ENCODE measurements around the gene CDC25C. TPM values are rescaled to one million over a fixed set of nuclear protein-coding genes. Genes with fewer than 3 reads are reported as not detected.

The CDC25C gene
- 24.8 and 25.4 TPM in 2 replicates for total RNA-seq (2014; rRNA removed; shearing (Covaris generic))

DNA sequence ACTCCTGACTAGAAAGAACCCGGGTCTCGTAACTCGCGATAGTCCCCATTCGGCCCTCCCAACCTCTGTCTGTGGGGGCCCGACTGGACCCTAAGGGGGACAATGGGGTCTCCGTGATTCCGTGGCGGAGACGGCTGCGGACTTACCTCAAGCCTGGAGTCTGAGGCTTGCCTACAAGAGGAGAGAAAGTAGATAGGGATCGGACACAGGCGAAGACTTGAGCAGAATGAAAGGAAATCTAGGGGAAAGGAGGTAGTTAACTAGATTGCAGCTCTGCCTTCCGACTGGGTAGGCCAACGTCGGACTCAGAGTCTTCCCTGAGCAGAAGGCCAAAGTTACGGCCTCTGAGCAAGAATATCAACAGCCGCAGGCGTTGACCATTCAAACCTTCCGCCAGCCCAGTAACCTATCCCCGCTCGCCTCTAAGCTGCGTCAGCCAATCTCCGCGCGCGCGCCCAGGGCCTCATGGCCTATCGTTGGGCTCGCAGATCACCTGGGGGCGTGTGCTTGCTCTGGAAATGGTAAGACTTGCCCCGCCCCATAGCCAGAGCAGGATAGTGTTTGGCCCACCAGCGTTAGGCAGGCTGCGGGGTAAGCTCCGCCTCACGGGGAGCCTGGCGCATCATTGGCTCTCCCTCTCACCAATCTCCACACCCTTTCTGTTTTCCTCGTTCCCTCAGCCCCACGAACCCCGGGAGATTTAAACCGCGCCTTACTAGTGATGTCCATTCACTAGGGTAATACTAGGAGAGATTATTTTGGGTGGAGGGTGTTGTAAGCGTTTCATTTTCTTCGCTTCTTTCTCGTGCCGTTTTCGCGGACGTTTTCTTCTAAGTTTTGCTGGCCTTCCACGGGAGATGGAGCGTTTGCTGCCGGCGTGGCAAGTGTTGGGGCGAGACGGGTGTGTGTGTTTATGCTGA is at the start of gene CDC25C:
Gene CDC25C (minus strand): TSS at position 356 of the 920 bp plus-strand sequence. CDS start 624 bp downstream, outside the sequence.
- peak; percentile 99 for DNase-seq (ENCODE audit: low spot score)

DNA sequence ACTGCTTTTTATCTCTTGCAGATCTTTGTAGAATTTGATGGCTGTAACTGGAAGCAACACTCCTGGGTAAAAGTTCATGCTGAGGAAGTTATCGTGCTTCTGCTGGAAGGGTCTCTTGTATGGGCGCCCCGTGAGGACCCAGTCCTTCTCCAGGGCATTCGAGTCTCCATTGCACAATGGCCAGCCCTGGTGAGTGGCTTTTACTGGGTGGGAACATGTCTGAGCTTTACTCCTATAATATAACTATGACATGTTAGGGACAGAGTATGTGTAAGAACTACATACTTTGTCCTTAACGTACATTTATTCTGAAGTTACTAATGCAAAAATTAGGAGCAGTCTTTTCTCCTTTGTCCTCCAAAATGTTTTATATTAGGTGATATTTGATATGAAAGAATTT is 41.0 kb upstream of the CDC25C start:
- no peak for DNase-seq (ENCODE audit: low spot score)

DNA sequence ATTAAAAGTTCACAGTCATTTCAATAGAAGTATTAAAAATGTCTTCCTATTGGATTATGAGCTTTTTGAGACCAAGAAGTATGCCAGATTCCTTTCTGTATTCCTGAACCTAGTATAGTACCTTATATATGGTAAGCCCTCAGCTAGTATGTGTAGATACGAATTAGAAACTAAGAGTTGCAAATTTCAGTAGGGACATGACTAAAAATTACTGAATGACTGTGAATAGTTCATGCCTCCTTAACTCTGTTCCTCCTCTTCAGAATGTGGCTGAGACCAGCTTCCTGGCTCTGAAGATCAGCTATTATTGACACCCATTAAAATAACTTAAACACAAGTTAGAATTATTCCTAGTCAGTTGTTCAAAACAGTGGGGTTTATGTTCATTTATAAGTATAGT is 40.6 kb upstream of the CDC25C start:
- no peak for DNase-seq (ENCODE audit: low spot score)

DNA sequence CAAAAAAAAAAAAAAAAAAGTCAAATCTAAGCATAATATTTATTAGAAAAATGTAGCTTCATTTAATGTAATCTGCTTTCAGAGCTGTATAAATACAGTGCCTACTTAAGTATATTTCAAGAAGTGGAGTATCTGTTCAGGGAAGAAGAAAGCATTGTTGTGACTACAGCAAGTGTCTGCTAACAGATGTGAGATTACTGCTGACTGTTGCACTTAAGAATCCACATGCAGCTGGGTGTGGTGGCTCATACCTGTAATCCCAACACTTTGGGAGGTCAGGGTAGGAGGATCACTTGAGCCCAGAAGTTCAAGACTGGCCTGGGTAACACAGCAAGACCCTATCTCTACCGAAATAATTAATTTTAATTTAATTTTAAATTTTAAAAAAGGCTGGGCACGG is 39.9 kb upstream of the CDC25C start:
- DNase-seq (ENCODE audit: low spot score) = no peak

DNA sequence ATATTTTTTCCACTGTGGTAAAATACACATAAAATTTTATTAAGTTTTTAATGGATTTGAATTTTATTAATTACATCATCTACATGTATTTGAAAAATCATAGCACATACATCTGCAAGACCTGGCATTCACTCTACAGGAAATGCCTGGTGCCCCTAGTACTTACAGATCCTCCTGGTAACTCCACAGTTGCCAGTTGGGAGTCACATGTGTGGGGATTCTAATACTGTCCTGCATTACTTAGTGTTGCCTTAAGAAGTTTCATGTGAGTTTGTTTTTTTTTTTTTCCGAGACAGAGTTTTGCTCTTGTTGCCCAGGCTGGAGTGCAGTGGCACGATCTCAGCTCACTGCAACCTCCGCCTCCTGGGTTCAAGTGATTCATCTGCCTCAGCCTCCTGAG is 38.9 kb upstream of the CDC25C start:
- DNase-seq (ENCODE audit: low spot score) = no peak

DNA sequence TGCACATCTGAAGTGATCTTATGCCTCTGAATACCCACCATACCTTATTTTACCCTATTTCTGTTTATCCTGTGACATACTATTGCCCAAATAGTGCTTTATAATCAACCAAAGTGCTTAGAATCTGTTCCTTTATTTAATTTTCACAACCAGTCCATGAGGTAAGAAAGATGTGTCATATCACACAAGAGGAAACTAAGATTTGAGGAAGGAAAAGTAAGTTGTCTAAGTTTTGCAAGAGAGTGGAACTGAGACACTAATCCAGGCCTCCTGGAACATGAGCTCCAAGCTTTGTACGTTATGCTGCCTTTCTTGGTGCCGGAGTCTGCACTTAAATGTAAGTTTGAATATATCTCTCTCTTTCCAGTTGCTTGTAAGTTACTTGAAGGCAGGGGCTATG is 38.1 kb upstream of the CDC25C start:
- DNase-seq (ENCODE audit: low spot score) = no peak

DNA sequence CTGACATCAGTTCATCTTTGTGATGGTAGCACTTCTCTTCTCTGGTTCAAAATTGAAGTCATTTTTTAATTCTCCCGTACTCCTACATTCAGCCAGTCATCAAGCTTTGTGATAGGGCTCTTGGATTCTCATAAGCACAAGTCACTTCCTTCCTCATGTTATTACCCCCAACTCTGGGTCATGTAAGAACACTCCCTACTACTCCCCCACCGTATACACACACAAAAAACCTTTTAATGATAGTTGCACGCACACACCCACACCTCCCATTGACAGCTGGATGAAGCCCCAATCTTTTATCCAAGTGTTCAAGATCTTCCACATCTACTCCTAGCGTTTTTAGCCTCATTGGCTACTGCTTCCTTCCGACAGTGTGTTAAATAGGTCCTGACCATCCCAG is 37.7 kb upstream of the CDC25C start:
- DNase-seq (ENCODE audit: low spot score) = no peak

DNA sequence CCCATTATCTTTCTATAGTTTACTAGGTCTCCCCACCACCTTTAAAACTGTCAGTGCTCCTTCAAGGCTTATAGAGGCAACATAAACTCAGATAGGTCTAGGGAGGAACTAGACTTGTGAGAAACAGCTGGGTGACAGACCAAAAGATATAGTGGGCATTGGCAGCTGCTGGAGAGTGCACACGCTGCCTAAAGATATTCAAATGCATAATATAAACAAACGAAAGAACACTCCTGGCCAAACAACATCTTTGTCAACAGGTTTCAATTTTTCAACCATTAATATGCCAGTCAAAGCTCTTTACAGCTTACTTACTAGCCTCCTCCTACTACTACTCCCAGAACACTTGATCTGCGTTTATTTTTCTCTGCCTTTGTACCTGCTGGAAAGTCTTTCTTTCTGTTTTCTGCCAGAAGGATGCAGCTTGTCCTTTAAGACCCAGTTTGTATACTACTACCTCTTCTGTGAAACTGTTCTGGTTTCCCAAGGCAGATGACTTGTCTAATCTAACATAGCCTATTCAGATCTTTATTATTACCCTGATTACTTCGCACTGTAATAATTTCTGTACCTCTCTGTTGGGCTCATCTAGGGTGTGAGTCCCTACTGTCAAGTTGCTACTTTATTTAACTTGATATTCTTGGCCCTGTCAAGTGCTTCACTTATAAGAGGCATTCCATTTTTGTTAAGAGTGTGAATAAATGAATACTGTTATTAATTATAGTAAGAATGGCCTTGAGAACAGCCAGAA is 35.2 kb upstream of the CDC25C start:
- DNase-seq (ENCODE audit: low spot score) = no peak

DNA sequence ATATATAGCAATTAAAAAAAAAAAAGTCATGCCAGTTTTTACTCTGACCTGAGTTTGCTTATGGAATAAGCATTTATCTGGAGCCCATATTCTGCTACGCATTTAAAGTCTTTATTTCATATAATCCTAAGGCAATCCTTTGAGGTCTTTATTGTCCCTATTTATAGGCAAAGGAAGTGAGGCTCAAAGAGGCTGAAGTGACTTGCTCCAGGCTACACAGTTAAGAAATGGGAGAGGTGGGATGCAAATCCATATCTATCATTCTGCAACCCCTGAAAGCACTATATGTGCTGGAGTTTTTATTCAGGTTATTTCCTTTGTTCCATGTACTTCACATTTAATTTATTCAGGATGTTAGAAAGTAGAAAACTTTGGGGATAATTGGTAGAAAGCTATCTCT is 33.0 kb upstream of the CDC25C start:
- no peak for DNase-seq (ENCODE audit: low spot score)

DNA sequence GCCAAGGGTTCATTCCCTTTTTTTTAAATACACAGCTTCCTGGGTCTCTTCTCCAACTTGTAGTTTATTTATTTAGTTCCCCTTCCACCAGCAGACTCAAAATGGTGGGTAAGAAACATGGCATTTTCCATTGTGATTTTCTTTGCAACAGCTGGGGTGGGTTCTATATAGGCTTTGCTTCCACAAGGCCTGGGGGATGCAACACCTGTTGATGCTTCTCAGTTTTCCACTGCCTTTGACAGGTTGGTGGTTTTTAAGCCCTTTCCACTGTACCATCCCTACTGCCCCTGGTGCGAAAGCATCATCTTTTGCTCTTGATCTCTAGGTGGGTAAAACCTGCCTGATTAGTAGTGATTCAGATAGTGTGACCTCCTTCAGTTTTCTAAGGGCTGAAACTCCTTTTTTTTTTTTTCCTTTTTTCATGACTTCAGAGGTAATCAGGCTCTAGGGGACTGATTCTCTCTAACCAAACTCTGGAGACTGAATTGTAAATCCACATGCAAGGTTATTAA is 29.4 kb upstream of the CDC25C start:
- DNase-seq (ENCODE audit: low spot score) = no peak

DNA sequence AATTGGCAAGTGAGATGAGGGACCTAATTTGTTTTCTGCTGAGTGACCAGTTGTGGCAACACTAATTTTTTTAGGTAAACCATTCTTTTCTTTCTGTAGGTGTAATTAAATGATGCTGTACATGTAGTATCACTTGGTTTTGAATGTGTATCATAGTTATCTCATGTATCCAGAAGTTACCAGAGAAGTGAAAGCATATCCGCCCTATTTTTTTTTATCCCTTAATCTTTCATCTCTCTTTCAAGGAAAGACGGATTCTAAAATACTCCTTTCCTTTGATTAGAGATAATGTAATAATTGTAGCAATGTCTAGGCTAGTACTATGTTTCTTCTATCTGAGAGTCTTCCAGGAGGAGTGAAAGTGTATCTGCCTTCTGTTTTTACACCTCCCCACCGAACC is 28.0 kb upstream of the CDC25C start:
- DNase-seq (ENCODE audit: low spot score) = no peak

DNA sequence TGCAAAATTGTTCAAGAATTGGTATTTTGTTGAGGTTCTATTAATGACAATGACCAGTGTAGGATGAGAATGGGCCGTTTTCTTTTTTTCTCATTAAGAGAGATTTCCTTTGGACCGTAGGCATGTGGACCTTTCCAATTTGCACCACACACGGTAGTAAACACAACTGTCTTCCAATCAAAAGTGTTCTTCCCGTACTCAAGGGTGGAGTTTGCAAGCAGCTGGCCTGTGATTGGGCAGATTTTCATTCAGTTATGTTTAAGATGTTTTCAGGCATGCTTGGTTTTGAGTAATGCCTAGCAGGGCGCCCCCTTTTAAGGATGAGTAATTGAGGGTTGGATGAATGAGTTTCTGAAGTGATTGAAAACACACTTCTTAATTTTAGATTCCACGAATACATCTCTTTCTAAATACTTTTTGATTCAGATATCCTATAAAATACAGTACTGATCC is 23.3 kb upstream of the CDC25C start:
- peak; percentile 88 for DNase-seq (ENCODE audit: low spot score)

DNA sequence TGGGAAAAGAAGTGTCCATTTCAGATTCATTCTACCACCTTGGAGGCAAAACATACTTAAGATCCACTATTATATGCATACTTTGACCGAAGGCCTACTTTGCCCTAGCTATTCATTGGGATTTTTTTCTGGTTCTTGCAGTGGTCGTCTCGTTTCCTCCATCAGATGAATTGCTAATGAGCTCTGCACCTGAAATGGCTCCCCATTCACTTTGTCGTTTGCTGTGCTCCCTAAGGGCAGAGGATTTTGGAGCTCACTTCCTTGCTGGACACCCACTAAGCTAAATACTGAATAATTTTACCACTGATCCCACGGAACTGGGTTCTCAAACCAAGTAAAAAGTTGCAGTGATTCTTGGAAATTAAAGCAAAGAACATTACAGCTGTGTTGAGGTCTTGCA is 22.8 kb upstream of the CDC25C start:
- no peak for DNase-seq (ENCODE audit: low spot score)

DNA sequence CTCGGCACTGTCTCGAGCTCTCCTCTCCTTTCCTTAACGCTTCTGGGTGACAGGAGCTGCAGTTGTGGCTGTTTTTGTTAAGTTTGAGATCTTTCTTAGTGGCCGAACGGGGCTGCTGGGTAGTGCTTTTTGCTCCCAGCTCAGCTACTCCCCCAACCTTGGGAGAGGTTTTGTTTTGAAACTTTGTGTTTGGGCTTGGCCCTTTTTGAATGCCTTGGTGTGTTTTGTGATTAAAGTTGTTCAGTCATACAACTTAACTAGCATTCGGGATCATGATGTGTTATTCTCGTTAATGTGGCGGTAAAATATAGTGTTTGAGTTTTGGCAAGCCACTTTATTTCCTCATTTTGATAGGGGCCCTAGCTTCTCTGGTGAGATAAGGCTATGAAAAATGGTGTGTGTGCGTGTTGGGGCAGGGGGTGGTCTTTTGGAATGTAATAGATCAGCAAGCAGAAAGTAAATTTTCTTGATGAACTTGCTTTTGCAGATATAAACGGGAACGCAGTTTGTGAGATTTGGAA is 22.0 kb upstream of the CDC25C start:
- DNase-seq (ENCODE audit: low spot score) = no peak

DNA sequence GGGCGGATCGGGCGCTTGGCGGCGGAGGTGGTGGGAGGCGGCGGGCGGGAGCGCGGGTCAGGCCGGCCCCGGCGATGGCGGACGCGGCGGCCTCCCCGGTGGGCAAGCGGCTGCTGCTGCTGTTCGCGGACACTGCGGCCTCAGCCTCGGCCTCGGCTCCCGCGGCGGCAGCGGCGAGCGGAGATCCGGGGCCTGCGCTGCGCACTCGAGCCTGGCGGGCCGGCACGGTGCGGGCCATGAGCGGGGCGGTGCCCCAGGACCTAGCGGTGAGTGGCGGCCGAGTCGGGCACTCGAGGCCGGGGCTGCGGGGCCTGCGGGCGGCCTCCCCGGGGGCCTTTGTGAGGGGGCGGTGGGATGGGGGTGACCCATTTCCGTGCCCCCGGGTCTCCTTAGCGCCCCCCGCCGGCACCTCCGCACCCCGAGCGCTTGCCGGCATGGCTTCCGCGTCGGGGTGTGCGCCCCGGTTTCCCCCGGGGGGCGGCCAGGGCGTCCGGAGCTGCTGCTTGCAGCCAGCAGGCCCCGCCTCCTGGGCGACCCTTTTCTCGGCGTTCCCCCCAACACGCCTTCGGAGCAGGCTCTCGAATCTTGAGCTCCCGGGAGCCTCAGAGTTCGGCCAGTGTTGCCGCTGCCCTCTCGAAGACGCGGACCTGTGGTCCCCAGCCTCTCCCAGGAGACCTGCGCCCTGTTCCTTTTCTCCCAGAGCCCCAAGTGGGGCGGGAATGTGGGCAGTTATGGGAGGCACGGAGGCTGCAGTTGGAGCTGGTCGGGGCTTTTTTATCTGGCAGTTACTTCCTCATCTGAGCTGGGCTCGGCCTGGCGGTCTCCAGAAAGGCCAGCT is 21.3 kb upstream of the CDC25C start:
- DNase-seq (ENCODE audit: low spot score) = no peak

DNA sequence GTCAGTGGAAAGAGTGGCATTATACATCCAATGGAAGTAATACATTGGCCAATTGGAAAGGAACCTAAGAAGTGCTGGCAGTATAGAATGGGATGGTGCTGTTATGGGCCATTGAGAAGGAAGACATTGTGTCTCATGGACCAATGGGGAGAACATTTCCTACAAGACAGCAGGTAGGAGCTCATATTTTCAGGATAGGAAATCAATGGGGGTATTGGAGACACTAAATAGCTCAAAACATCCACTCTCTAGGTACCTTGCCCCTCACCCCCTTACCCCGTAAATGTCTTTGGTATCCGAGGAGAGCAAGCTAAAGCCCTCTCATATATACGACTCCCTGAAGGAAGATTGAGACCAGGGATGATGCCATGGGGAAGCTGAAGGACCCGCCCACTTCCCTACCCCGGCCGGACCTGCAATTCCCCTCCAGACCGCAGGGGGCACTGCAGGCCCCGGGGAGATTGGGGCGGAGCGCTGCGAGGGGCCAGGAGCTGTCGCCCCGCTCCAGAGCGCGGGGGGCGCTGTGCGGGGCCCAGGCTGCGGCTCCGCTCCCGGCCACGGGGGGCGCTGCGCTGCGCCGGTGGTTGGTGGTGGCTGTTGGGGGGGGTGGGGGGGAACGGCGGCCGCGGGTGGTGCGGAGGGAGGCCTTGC is 20.6 kb upstream of the CDC25C start, which contains the start of gene KDM3B:
Gene KDM3B (plus strand): TSS at position 615 of the 651 bp plus-strand sequence. CDS start 111 bp downstream, outside the sequence.
- peak; percentile 78 for DNase-seq (ENCODE audit: low spot score)

DNA sequence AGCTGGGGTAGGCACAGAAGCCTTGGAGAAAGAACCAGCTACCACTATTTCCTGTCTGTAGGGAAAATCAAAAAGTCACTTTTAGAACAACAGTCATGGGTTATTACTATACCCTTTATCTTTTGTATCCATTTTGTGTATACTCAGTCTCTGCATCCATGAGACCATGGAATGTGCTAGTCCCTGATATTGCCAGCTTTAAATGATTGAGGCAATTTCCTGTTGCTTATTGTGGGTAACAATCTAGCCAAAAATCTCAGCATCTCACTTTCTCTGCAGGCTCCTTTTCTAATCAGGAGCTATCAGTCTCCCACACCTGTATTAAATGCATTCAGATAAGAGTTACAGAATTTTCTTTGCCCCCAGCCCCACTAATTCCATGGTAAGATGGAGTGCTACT is 19.9 kb upstream of the CDC25C start:
- DNase-seq (ENCODE audit: low spot score) = no peak

DNA sequence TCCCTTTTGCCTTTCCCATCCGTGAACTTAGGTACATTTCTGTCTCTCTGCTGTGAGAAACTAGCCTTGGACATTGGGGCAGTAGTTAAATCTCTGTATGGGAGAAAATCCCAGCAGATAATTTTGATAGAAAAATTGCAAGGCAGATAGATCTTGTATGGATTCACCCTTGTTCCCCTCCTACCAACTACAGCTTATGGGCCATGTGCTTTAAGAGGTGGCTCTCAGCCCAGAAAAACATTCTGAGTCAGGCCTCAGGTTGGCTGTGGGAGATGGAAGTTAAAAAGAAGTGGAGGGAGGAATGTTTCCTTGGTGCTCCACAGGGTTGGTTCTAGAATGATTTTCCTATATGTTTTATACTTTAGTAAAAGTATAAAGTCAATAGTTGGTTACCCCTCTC is 19.5 kb upstream of the CDC25C start:
- DNase-seq (ENCODE audit: low spot score) = peak; percentile 59

DNA sequence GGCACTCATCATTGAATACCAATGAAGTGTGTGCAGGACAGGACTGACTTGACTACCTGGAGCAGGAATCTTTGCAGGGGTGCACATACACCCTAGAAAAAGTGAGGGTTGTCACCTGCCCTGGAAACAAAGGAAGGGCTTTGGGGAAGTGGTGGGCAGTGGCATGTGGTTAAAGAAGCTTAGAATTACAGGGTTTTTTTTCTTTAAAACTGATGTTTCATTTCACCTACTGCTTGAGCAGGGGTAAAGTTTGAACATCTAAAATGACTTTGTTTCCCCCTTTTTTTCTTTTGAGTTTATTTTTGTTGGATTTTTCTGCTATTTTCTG is 18.9 kb upstream of the CDC25C start:
- DNase-seq (ENCODE audit: low spot score) = no peak

DNA sequence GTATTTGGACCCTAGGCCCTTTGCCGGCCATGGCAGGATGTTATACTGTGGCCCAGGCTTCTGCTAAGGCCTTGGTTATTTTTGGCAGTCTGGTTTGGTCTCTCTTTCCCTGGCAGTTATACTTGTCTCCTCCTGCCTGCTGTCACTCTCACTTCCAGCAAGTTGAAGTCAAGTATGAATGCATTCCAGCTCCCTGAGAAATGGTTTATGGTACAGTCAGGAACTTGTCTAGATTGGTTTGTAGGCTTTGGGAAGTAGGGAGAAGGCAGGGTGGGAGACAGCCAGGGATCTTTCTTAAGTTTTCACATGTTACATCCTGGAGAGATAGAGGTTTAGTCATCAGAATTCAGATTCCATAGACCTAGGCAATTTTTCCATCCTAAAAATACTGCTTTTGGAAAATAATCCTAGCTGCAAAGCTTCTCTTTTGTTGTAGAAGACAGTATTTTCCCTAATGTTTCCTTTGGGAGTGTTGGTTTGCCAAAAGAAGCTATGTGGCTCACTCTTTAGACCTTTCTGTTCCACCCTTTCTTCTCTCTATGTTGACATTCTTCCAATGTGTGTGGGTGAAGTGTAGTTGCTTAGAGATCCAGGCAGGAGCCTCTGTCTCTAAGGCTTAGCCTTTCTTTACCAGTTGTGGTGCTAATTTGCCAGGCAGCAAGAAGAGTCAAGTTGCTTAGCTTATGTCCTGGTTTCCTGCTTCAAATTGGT is 18.4 kb upstream of the CDC25C start:
- no peak for DNase-seq (ENCODE audit: low spot score)
